ENCODE results near the gene PCDHGA1.
A peak's percentile ranks its signal among the peaks of the same experiment; 100 is the strongest.

Gene PCDHGA1

GRCh38 chr5:141547921-141548320 lies 217.6 kb downstream of the PCDHGA1 start:
- DNase-seq, result no peak

DNA sequence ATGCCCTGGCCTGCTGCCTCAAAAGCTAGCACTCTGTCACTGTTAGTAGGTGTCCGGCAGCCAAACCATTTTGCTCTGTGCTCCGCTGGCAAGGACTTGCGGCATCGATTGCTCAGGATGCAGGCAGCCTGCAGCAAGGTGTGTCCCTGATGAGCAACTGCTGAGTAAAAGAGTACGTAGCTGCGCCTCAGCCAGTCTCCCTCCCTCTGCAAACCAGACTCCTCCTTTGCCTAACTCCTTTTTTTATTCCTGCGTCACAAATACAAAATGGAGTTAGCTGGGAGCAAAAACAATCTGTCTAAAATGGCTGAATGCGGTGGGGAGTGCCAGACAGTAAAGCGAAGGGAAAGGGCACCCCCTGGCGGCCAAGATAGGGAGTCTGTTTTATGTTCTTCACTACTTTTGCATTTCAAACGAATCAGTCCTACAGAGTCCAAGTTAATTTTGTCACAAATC lies 227.4 kb downstream of the PCDHGA1 start:
- peak; percentile 55 to 77 for DNase-seq

DNA sequence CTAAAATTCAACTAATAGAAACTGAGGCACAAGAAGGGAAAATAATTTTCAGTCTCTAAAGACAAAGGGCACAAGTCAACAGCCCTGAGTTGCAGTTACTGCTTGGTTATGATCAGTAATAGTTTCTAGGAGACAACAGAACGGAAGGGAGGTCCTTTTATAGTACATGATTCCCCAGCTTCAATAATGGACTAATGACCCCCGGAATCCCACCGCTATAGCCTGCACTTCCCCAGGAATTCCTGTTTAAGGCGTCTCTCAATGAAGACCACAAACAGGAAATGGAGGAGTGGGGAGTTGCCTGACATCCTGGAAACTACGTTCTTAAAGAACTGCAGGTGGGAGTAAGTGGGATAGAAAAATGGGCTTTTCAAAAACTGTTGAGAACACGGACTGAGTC lies 227.8 kb downstream of the PCDHGA1 start:
- no peak for DNase-seq

DNA sequence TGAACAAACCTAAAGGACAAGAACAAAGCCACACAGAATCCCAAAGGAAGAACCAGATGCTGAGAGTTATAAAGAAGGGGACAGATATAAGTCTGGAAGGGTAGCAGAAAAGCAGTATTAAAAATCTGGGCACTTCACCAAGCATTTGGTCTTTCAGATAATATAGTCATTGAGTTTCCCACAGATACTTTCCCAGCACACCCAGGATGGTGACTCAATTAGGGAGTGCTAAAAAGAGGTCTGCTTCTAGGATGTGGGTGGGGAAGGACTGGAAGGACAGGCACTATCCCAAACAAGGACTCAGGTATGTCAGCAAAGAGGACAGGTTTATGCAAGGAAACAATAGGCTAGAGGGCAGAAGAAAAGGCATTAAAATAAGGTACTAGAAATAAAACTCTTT lies 229.1 kb downstream of the PCDHGA1 start:
- no peak for DNase-seq

GRCh38 chr5:141560151-141560550 lies 229.8 kb downstream of the PCDHGA1 start:
- no peak for DNase-seq

GRCh38 chr5:141560725-141561483 lies 230.6 kb downstream of the PCDHGA1 start:
- DNase-seq, result no peak
